Activated T-helper 1 cell treated with anti-CD3 and anti-CD28 coated beads, Interleukin-12 subunit alpha, Interleukin-12 subunit beta, Interleukin-2, Interleukin-4 antibody, amounts not matched to agents 30 ng/mL and 10 ng/mL and 1 ng/mL, durations not matched to agents 14 hours and 24 hours and 36 hours (primary cell): ENCODE data around the gene OR1E2. TPM values are rescaled to one million over a fixed set of nuclear protein-coding genes. Genes with fewer than 3 reads are reported as not detected.
"Not testable (repeated sequence)": the region's sequence is repeated elsewhere in the genome, so short reads cannot be mapped to it uniquely, and the experiment has no call there.

Experiments
- DNase-seq: peaks from one replicate; pipeline ENCODE4 v3.0.0; 2021; ENCODE audit warnings: low spot score
- H3K27ac Mint-ChIP-seq: one replicate; pipeline ENCODE4 v1.8.0; 2021; ENCODE audit warnings: mild to moderate bottlenecking, mixed read lengths
- H3K27me3 Mint-ChIP-seq: one replicate; pipeline ENCODE4 v1.8.0; 2022; ENCODE audit warnings: mild to moderate bottlenecking, moderate library complexity, mixed read lengths; ENCODE audit not compliant: insufficient read depth
- H3K36me3 Mint-ChIP-seq: one replicate; pipeline ENCODE4 v1.8.0; 2021; ENCODE audit warnings: low read depth, mixed read lengths
- H3K4me1 Mint-ChIP-seq: one replicate; pipeline ENCODE4 v1.8.0; 2021; ENCODE audit warnings: low read depth, mixed read lengths
- H3K4me3 Mint-ChIP-seq: one replicate; pipeline ENCODE4 v1.8.0; 2021; ENCODE audit warnings: mild to moderate bottlenecking, moderate library complexity, mixed read lengths
- H3K9me3 Mint-ChIP-seq: one replicate; pipeline ENCODE4 v1.8.0; 2021; ENCODE audit warnings: mixed read lengths
- intact Hi-C: fragments of 100-400 bp; cut with micrococcal nuclease; formaldehyde crosslinking; loops from one replicate; pipeline ENCODE4 v1.15.1; 2024
- total RNA-seq: library from RNA; stranded (reverse); gene quantifications from 2 replicates; pipeline ENCODE4 v1.2.3, GENCODE V29; 2022

Gene OR1E2, protein sequence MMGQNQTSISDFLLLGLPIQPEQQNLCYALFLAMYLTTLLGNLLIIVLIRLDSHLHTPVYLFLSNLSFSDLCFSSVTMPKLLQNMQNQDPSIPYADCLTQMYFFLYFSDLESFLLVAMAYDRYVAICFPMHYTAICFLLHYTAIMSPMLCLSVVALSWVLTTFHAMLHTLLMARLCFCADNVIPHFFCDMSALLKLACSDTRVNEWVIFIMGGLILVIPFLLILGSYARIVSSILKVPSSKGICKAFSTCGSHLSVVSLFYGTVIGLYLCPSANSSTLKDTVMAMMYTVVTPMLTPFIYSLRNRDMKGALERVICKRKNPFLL
- not detected in 2 replicates for total RNA-seq

DNA sequence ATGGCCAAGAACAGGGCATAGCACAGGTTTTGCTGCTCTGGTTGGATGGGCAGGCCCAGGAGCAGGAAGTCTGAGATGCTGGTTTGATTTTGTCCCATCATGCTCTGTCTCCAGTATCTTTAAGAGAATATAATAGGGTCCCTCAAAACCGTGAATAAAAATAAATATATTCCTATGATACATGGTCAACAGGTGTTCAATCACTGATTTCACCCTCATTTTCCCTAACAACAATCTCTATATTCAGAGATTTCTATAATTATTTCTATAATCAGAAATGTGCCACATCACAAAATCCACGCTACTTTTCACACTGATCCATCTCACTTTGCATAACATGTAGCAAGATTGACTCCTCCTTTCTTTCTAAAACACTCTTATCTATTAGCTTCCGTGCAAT lies at the start of gene OR1E2:
OR1E2 (minus strand) TSS at position 101 of the 400 bp plus-strand sequence; CDS start at position 101, 0 bp downstream.
- Mint-ChIP-seq H3K9me3 (peaks cover 9% of the 10 kb centered on the region), H3K4me3 (no peak within 1 kb of the TSS), H3K36me3 (no peaks in the 10 kb centered on the region), H3K27ac (no peak within 1 kb of the TSS), H3K4me1 (no peaks in the 10 kb centered on the region), H3K27me3 (no peaks in the 10 kb centered on the region)
- intact Hi-C loops, result no loop called here
- DNase-seq, result no peak

DNA sequence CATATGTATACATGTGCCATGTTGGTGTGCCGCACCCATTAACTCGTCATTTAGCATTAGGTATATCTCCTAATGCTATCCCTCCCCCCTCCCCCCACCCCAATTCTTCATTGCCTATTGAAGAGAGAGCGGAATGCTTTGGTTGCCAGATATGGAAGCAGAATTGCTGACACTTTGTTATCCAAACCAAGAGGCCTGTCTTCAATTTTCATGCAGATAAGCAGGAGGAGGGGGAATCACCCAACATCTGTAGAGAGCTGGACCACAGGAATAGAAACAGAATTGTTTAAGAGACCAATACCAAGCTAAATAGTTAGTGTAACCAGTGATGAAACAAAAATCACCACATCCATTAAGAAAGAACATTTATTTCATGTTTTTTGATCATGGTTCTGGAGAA lies 49.2 kb upstream of the OR1E2 start:
- Mint-ChIP-seq H3K4me3 (no peak overlapping the region), H3K9me3 (no peaks in the 10 kb centered on the region)

DNA sequence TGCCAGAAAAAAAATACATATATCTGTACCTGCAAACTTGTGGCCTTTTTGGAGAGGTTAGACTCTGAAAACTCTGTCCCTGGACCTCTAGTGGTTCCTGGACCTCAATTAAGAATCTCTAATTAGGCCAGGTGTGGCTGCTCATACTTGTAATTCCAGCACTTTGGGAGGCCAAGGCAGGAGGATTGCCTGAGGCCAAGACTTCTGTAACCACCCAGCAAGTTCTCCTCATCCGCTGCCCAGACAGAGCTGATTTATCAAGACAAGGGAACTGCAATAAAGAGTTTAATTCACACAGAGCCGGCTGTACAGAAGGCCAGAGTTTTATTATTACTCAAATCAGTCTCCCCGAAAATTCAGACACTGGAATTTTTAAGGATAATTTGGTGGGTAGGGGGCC lies 46.3 kb upstream of the OR1E2 start:
- Mint-ChIP-seq H3K4me1 (no peaks in the 10 kb centered on the region), H3K36me3 (no peaks in the 10 kb centered on the region), H3K4me3 (no peak overlapping the region), H3K27ac (no peak overlapping the region), H3K27me3 (peaks cover 15% of the 10 kb centered on the region), H3K9me3 (no peaks in the 10 kb centered on the region)
- intact Hi-C loops, result no loop called here
- no peak for DNase-seq

More for the DNA sequence above, 49.2 kb upstream of the OR1E2 start:
- intact Hi-C loops, result no loop called here
- Mint-ChIP-seq H3K27ac (no peak overlapping the region), H3K36me3 (no peaks in the 10 kb centered on the region), H3K27me3 (peaks cover 18% of the 10 kb centered on the region), H3K4me1 (no peaks in the 10 kb centered on the region)
- DNase-seq, result no peak

DNA sequence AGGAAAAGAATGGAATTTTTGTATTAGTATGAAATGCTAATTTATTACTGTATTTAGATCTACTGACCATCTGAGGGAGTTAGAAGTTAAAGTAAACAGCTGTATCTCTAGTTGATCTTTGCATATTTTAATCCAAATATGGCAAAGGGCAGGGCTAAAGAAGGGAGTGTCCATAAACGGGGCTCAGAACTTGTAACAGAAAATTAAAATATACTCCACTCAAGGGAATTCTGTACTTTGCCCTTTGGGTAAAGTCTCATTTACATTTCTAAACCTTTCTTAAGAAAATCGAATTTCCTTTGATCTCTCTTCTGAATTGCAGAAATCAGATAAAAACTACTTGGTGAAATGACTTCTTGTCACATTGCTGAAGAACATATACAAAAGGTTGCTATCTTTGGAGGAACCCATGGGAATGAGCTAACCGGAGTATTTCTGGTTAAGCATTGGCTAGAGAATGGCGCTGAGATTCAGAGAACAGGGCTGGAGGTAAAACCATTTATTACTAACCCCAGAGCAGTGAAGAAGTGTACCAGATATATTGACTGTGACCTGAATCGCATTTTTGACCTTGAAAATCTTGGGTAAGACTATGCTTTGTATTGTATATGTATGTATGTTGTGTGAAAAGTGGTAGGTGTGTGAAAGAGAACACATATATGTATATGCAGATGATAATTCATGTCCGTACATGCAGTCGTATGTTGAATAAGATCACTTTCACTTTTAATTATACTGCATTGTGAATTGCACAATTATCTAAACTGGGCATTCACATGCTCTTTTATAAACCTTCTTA lies 42.4 kb upstream of the OR1E2 start, which contains the start of gene ASPA:
ASPA (plus strand) TSS at position 186 of the 799 bp plus-strand sequence; CDS start at position 349, 163 bp downstream.
- no peak within 1 kb of the TSS for H3K4me3 Mint-ChIP-seq
- DNase-seq, result no peak
- H3K27me3 Mint-ChIP-seq, result peaks cover 2% of the 10 kb centered on the region
- H3K27ac Mint-ChIP-seq, result no peak within 1 kb of the TSS
- H3K36me3 Mint-ChIP-seq, result no peaks in the 10 kb centered on the region
- H3K4me1 Mint-ChIP-seq, result no peaks in the 10 kb centered on the region
- H3K9me3 Mint-ChIP-seq, result no peaks in the 10 kb centered on the region
- intact Hi-C loops, result no loop called here

DNA sequence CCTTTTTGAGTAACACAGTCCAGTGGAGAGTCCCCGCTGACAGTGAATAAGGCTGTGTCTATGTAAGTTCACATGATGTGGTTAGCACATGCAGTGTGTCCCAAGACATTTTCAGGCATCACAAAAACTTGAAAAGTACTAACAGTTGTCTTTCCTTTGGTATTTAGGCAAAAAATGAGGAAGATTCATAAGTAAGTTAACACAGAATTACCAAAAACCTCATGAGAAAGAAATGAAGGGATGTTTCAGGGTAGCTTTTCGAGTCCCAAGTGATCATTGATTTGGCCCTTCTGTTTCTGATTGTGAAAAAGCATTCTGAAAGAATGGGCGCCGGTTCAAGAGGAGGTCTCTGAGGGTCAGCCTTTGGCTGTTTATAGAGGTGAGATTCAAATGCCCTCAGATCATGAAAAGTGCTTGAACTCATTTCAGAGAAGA lies 41.6 kb upstream of the OR1E2 start:
- no peaks in the 10 kb centered on the region for H3K36me3 Mint-ChIP-seq
- H3K27ac Mint-ChIP-seq, result no peak overlapping the region
- no peaks in the 10 kb centered on the region for H3K9me3 Mint-ChIP-seq
- H3K4me1 Mint-ChIP-seq, result no peaks in the 10 kb centered on the region
- intact Hi-C loops, result no loop called here
- H3K4me3 Mint-ChIP-seq, result no peak overlapping the region
- no peak for DNase-seq
- H3K27me3 Mint-ChIP-seq, result peaks cover 2% of the 10 kb centered on the region

DNA sequence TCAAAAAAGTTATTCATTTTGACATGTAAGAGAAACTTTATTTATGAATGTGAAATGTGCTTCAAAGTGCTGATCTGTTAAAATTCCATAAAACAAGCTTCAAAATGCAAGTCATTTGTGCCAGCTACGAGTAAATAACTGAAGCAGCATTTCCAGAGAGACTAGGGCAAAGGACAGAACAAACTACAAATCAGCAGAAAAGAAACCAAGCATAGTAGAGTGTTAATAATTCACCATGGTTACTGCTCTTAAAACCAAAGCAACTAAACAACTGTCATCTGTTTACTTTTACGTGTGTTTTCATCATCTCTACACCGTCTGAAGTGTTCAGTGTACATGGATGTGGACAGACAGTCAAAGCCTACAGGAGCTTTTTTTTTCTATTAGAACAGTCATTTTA lies 40.6 kb upstream of the OR1E2 start:
- no peaks in the 10 kb centered on the region for H3K9me3 Mint-ChIP-seq
- no peaks in the 10 kb centered on the region for H3K4me1 Mint-ChIP-seq
- no peak for DNase-seq
- H3K27ac Mint-ChIP-seq, result no peak overlapping the region
- intact Hi-C loops, result no loop called here
- no peak overlapping the region for H3K4me3 Mint-ChIP-seq
- no peaks in the 10 kb centered on the region for H3K27me3 Mint-ChIP-seq
- H3K36me3 Mint-ChIP-seq, result no peaks in the 10 kb centered on the region

DNA sequence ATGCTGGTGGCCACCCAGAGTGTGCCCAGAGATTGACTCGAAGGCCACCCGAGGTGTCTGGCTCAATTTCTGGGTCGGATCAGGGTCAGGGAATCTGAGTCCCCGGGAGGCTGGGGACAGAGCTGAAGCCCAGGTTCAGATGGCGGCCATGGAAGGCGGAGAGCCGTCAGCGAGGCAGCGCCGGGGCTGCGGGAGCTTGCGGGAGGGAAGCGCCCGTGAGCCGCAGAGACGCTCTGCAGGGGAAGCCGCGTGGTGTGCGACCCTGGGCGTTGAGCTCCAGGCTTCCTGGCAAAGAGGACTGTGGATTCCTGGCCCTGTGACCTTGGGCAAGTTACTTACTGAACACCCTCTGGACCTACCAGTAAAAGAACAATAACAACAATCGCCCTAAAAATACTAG lies 38.5 kb upstream of the OR1E2 start:
- no peaks in the 10 kb centered on the region for H3K9me3 Mint-ChIP-seq
- no peak overlapping the region for H3K27ac Mint-ChIP-seq
- DNase-seq, result no peak
- H3K36me3 Mint-ChIP-seq, result no peaks in the 10 kb centered on the region
- no peak overlapping the region for H3K4me3 Mint-ChIP-seq
- intact Hi-C loops, result no loop called here
- H3K4me1 Mint-ChIP-seq, result no peaks in the 10 kb centered on the region
- H3K27me3 Mint-ChIP-seq, result no peaks in the 10 kb centered on the region

DNA sequence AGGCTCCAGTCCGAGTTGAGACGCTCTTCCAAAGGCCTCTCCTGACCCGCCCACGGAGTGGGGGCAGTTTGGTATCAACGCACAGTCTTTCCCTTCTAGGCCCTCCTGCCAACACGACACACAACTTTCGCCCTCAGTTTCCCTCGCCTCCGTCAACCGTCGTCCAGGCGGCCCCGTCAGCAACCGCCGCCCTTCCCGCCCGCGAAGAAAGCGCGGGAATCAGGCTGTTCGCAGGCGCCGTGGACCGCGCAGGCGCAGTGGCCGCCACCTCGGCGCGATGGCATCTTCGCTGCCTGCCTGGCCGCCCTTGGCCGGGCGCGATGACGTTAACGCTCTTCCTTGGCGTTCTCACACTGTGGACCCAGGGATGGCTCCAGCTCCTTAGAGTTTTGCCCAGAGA lies 38.0 kb upstream of the OR1E2 start, which contains the start of gene SPATA22:
SPATA22 (minus strand) TSS at position 221 of the 400 bp plus-strand sequence. CDS start 2,494 bp downstream, outside the sequence.
- Mint-ChIP-seq H3K27ac (no peak within 1 kb of the TSS), H3K4me3 (no peak within 1 kb of the TSS), H3K27me3 (no peaks in the 10 kb centered on the region), H3K36me3 (no peaks in the 10 kb centered on the region), H3K4me1 (no peaks in the 10 kb centered on the region), H3K9me3 (no peaks in the 10 kb centered on the region)
- no peak for DNase-seq
- intact Hi-C loops, result no loop called here

DNA sequence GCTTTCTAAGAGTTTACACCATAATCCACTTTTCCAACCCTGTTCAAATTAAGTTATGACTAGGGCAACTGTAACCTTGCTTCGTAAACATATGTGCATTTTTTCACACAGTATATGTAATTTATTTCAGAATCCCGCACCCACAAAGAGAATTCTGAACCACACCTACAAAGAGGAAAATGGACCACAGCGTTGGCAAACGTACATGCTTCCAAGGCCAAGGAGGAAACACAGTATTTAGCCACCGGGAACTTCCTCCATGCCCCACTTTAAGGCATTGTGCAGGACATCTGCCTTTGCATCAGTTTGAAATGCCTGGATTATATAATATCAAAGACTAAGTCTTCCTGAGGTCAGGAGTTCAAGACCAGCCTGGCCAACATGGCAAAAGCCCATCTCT lies 35.9 kb upstream of the OR1E2 start:
- no peaks in the 10 kb centered on the region for H3K9me3 Mint-ChIP-seq

DNA sequence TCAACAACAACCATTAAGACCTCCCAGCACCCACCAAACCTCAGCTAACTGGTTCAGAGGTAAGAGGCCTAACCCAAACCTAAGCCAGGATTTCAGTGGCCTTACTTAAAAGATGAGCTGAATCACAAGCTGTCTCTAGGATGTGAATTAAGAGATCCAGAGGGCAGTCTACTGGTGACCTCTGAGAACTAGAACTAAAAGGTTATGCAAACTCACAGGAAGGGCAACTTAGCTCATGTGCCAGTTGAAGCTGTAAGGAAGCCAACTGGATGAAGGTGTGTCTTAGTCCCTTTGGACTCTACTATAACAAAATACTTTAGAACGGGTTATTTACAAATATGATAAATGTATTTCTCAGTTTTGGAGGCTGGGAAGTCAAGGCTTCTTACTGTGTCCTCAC lies 32.7 kb upstream of the OR1E2 start:
- H3K27me3 Mint-ChIP-seq, DNase-seq, intact Hi-C loops, H3K4me1 Mint-ChIP-seq, H3K4me3 Mint-ChIP-seq, H3K27ac Mint-ChIP-seq, H3K36me3 Mint-ChIP-seq, H3K9me3 Mint-ChIP-seq: not testable (repeated sequence)

More for the DNA sequence above, 35.9 kb upstream of the OR1E2 start:
- no peaks in the 10 kb centered on the region for H3K27me3 Mint-ChIP-seq
- H3K4me3 Mint-ChIP-seq, result no peak overlapping the region
- DNase-seq, result no peak
- intact Hi-C loops, result no loop called here
- H3K27ac Mint-ChIP-seq, result no peak overlapping the region
- no peaks in the 10 kb centered on the region for H3K36me3 Mint-ChIP-seq
- no peaks in the 10 kb centered on the region for H3K4me1 Mint-ChIP-seq

DNA sequence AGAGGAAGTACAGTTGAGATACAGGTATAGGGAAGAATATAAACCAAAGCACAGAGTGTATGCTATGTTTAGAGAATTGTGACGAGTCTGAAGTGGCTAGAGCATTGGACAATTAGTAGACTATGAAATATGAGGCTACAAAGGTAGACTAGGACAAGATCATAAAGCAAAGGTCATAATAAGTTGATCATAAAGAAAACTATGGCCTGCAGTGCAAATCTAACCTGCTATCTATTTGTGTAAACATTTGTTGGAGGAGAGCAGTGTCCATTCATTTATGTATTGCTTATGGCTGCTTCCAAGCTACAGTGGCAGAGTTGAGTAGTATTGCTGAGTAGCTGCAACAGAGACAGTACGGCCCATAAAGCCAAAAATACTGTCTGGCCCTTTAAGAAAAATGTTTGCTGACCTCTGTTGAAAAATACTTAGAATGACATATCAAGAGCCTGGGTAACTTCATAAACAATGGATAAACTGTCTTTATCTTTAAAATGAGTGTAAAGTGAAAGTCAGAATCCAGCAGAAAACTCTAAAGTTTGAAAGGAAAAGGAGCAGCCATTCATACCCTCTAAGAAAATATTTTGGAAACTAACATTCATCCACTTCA lies 14.5 kb upstream of the OR1E2 start:
- Mint-ChIP-seq H3K27me3 (peaks cover 11% of the 10 kb centered on the region), H3K4me1 (no peaks in the 10 kb centered on the region), H3K27ac (no peak overlapping the region), H3K36me3 (no peaks in the 10 kb centered on the region), H3K4me3 (no peak overlapping the region), H3K9me3 (no peaks in the 10 kb centered on the region)
- no peak for DNase-seq
- intact Hi-C loops, result no loop called here

DNA sequence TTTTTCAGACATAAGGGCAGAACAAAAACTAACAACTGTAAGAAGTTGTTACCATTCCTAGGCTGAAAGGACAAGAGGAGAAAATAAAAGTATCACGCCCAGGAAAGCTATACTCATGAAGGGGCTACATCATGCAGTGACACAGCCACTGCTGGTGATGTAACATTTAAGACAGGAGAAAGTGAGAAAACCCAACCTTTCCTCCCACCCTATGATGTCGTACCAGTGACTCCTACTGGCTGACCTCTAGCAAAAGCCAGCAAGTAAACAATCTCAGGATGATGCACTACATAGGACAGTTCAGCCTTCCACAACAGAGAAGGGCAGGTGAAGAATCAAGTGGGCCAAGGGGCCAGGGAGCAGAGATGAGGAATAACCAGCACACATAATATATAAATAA lies 14.0 kb upstream of the OR1E2 start:
- Mint-ChIP-seq H3K27ac (no peak overlapping the region), H3K9me3 (no peaks in the 10 kb centered on the region), H3K36me3 (no peaks in the 10 kb centered on the region), H3K4me1 (no peaks in the 10 kb centered on the region), H3K4me3 (no peak overlapping the region), H3K27me3 (peaks cover 15% of the 10 kb centered on the region)
- DNase-seq, result no peak
- intact Hi-C loops, result loop anchor here (1.0 kb wide), 1 partner anchor 12 kb away; no protein-coding TSS in a partner anchor

DNA sequence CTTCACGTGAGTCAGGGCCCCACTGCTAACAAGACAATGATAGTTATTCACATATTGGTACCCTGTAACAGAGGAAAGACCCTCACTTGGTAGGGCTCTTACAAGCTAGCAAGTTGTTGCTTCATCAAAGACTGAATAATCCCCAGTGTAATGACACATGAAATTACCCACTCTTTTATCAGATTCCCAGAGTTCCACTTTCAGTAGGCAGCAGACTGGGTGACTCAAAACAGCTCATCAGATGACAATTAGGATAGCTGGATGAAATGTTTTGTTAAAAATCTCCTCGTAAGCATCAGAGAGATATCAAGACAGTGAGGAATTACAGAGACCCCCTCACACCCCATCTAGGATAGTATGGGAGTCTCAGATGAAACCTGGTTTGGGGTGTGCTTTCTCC lies 6.8 kb upstream of the OR1E2 start:
- no peaks in the 10 kb centered on the region for H3K9me3 Mint-ChIP-seq
- H3K27me3 Mint-ChIP-seq, result peaks cover 17% of the 10 kb centered on the region
- H3K4me3 Mint-ChIP-seq, result no peak overlapping the region
- no peaks in the 10 kb centered on the region for H3K4me1 Mint-ChIP-seq
- intact Hi-C loops, result no loop called here
- DNase-seq, result no peak
- no peak overlapping the region for H3K27ac Mint-ChIP-seq
- H3K36me3 Mint-ChIP-seq, result no peaks in the 10 kb centered on the region
